ENCODE measurements around the gene TANK.

GRCh38 chr2:161208527-161209139, 48.4 kb downstream of the TANK start:
- TF ChIP-seq CTCF (IDR thresholded peaks at IDR 0.05 in 2 of 3, conservative IDR thresholded peaks at IDR 0.05 in 1 of 3; ENCODE audit: borderline replicate concordance in 1 of 3, insufficient read depth in 1 of 3, low read depth in 2 of 3, low read length in 2 of 3) (no peak), EZH2phosphoT487 (IDR thresholded peaks at IDR 0.05; ENCODE audit: borderline replicate concordance) (no peak), POLR2A (IDR thresholded peaks at IDR 0.05; ENCODE audit: borderline replicate concordance, extremely low read depth, insufficient read depth, insufficient read length) (no peak), RAD21 (IDR thresholded peaks at IDR 0.05; ENCODE audit: low read depth) (no peak)

All from HCT116 (cell line).